H1 (cell line): ENCODE results near the gene BTBD1. TPM values are rescaled to one million over a fixed set of nuclear protein-coding genes. Genes with fewer than 3 reads are reported as not detected.
"Not testable (repeated sequence)": the region's sequence is repeated elsewhere in the genome, so short reads cannot be mapped to it uniquely, and the experiment has no call there.

Experiments used
- CTCF ChIA-PET: fragments of 300-600 bp; sonication (Branson Sonifier 250); formaldehyde crosslinking; loops from one replicate; lab custom pipeline; 2021; ENCODE audit not compliant: partially characterized antibody; lab: Charles Lee
- POLR2A ChIA-PET: fragments of 300-600 bp; sonication (Branson Sonifier 250); formaldehyde crosslinking; loops from one replicate; lab custom pipeline; 2021; ENCODE audit warnings: inconsistent platforms; ENCODE audit not compliant: partially characterized antibody; lab: Charles Lee
- DNase-seq, 2 experiments: peaks; one replicate each; pipeline versions ENCODE4 v3.0.0 to v3.0.0-alpha.2; 2010 to 2022; ENCODE audit warnings: low spot score in 2 of 2, low read depth in 1 of 2, mixed read lengths in 1 of 2
- FAIRE-seq: peaks from 2 replicates; lab custom pipeline; 2011; peaks lifted over from hg19 to GRCh38; lab: Jason Lieb, UNC
- H2AFZ ChIP-seq: 2 replicates; pipeline ENCODE4 v1.8.1; 2012; ENCODE audit warnings: low read length, inconsistent platforms
- H2AK5ac ChIP-seq: 2 replicates; pipeline ENCODE4 v1.6.1; 2013; ENCODE audit warnings: low read depth, low read length
- H2BK120ac ChIP-seq: replicated peaks from 2 replicates; pipeline ENCODE3; 2013; ENCODE audit warnings: low read depth, low read length, inconsistent platforms
- H2BK12ac ChIP-seq: 2 replicates; pipeline ENCODE4 v1.6.1; 2013; ENCODE audit warnings: low read depth, low read length
- H2BK15ac ChIP-seq: 2 replicates; pipeline ENCODE4 v1.6.1; 2013; ENCODE audit warnings: low read length
- H2BK20ac ChIP-seq: 2 replicates; pipeline ENCODE4 v1.6.1; 2013; ENCODE audit warnings: low read length
- H2BK5ac ChIP-seq: 2 replicates; pipeline ENCODE4 v1.6.1; 2013; ENCODE audit warnings: low read depth, low read length
- H3K14ac ChIP-seq: 2 replicates; pipeline ENCODE4 v1.6.1; 2013; ENCODE audit warnings: inconsistent platforms; ENCODE audit not compliant: insufficient read length
- H3K18ac ChIP-seq: 2 replicates; pipeline ENCODE4 v1.6.1; 2013; ENCODE audit warnings: low read length; ENCODE audit errors: extremely low read depth
- H3K23ac ChIP-seq: 2 replicates; pipeline ENCODE4 v1.6.1; 2013; ENCODE audit warnings: inconsistent platforms; ENCODE audit not compliant: insufficient read length
- H3K23me2 ChIP-seq: 2 replicates; pipeline ENCODE4 v1.6.1; 2013; ENCODE audit warnings: low read depth, low read length
- H3K27ac ChIP-seq: 2 replicates; pipeline ENCODE4 v1.6.1; 2011; ENCODE audit warnings: low read depth, low read length, inconsistent platforms
- H3K27me3 ChIP-seq, 4 experiments: replicated peaks in 1 of 4; 1 replicate in 1 of 4; 2 replicates in 3 of 4; pipeline versions ENCODE4 v1.6.1 to v1.8.1; 2011 to 2013; ENCODE audit warnings: low read length in 3 of 4, mild to moderate bottlenecking in 3 of 4, inconsistent platforms in 2 of 4, mixed read lengths in 2 of 4, moderate library complexity in 1 of 4; ENCODE audit not compliant: control insufficient read depth in 3 of 4, insufficient read depth in 3 of 4; ENCODE audit errors: extremely low read depth in 1 of 4
- H3K36me3 ChIP-seq, 4 experiments: 2 replicates each; pipeline versions ENCODE4 v1.6.1 to v1.8.1; 2011 to 2013; ENCODE audit warnings: mild to moderate bottlenecking in 4 of 4, low read length in 3 of 4, moderate library complexity in 2 of 4, control low read depth in 1 of 4, inconsistent platforms in 1 of 4; ENCODE audit not compliant: insufficient read depth in 4 of 4, control insufficient read depth in 2 of 4
- H3K4ac ChIP-seq: replicated peaks from 2 replicates; pipeline ENCODE3; 2013; ENCODE audit warnings: low read length, low read depth, mixed read lengths, inconsistent platforms; ENCODE audit not compliant: insufficient read length
- H3K4me1 ChIP-seq, 4 experiments: replicated peaks in 1 of 4; 1 replicate in 1 of 4; 2 replicates in 3 of 4; pipeline versions ENCODE4 v1.6.1 to v1.8.1; 2011 to 2013; ENCODE audit warnings: low read length in 3 of 4, inconsistent platforms in 2 of 4, mixed read lengths in 1 of 4; ENCODE audit not compliant: insufficient read depth in 4 of 4, control insufficient read depth in 3 of 4
- H3K4me2 ChIP-seq, 2 experiments: 2 replicates each; pipeline versions ENCODE4 v1.6.1 to v1.8.1; 2011 to 2013; ENCODE audit warnings: low read depth in 2 of 2, low read length in 2 of 2, control low read depth in 1 of 2, inconsistent platforms in 1 of 2, mild to moderate bottlenecking in 1 of 2; ENCODE audit not compliant: insufficient read depth in 1 of 2
- H3K4me3 ChIP-seq, 4 experiments: fragments of 200-600, 300-600 bp in 1 of 4; sonication (generic), shearing (Covaris generic), sonication (Bioruptor Twin) in 1 of 4; 2 replicates each; pipeline versions ENCODE4 v1.5.1 to v1.8.1; 2011 to 2016; ENCODE audit warnings: low read length in 4 of 4, low read depth in 3 of 4, control low read depth in 2 of 4, inconsistent platforms in 2 of 4, mild to moderate bottlenecking in 2 of 4, mixed read lengths in 1 of 4, moderate library complexity in 1 of 4; ENCODE audit not compliant: insufficient read depth in 2 of 4; ENCODE audit errors: extremely low read depth in 1 of 4
- H3K56ac ChIP-seq: replicated peaks from 2 replicates; pipeline ENCODE3; 2013; ENCODE audit warnings: low read depth, mild to moderate bottlenecking, mixed read lengths, low read length, inconsistent platforms; ENCODE audit not compliant: insufficient read length
- H3K79me1 ChIP-seq: 2 replicates; pipeline ENCODE4 v1.6.1; 2013; ENCODE audit warnings: low read depth, low read length, control low read depth
- H3K79me2 ChIP-seq, 2 experiments: 2 replicates each; pipeline versions ENCODE4 v1.6.1 to v1.8.1; 2012 to 2013; ENCODE audit warnings: low read length in 2 of 2, mild to moderate bottlenecking in 2 of 2, inconsistent platforms in 1 of 2; ENCODE audit not compliant: insufficient read depth in 2 of 2, control insufficient read depth in 1 of 2
- H3K9ac ChIP-seq, 4 experiments: replicated peaks in 1 of 4; 1 replicate in 1 of 4; 2 replicates in 3 of 4; pipeline versions ENCODE4 v1.6.1 to v1.8.1; 2011 to 2013; ENCODE audit warnings: low read depth in 3 of 4, low read length in 3 of 4, control low read depth in 2 of 4, mild to moderate bottlenecking in 2 of 4, moderate library complexity in 2 of 4, inconsistent platforms in 1 of 4; ENCODE audit errors: extremely low read depth in 1 of 4
- H3K9me3 ChIP-seq, 2 experiments: 2 replicates each; pipeline versions ENCODE4 v1.6.1 to v1.8.1; 2012 to 2013; ENCODE audit warnings: mild to moderate bottlenecking in 2 of 2, moderate library complexity in 2 of 2, control low read depth in 1 of 2, inconsistent platforms in 1 of 2, low read depth in 1 of 2, low read length in 1 of 2, mixed read lengths in 1 of 2; ENCODE audit not compliant: insufficient read depth in 2 of 2
- H4K20me1 ChIP-seq, 2 experiments: replicated peaks in 1 of 2; 2 replicates each; pipeline versions ENCODE3 to v1.8.1; 2011 to 2013; ENCODE audit warnings: inconsistent platforms in 2 of 2, low read length in 2 of 2, mild to moderate bottlenecking in 1 of 2; ENCODE audit not compliant: insufficient read depth in 2 of 2, control insufficient read depth in 1 of 2
- H4K5ac ChIP-seq: 2 replicates; pipeline ENCODE4 v1.6.1; 2013; ENCODE audit warnings: low read length, low read depth, mixed read lengths, inconsistent platforms; ENCODE audit not compliant: insufficient read length
- H4K8ac ChIP-seq: 2 replicates; pipeline ENCODE4 v1.8.0; 2013; ENCODE audit warnings: mild to moderate bottlenecking, moderate library complexity, low read length, inconsistent platforms; ENCODE audit not compliant: insufficient read depth; ENCODE audit errors: extremely low read depth
- H4K91ac ChIP-seq: replicated peaks from 2 replicates; pipeline ENCODE3; 2013; ENCODE audit warnings: low read length, mixed read lengths, inconsistent platforms; ENCODE audit not compliant: insufficient read length
- WGBS, 2 experiments: shearing (Covaris generic) in 1 of 2; methylation state at CpG; one replicate each; pipeline versions ENCODE4 v1.1.6 to v1.1.7; 2013 to 2015; ENCODE audit warnings: low lambda C conversion rate in 2 of 2, mixed read lengths in 2 of 2, inconsistent platforms in 1 of 2, low coverage in 1 of 2, missing lambda C conversion rate in 1 of 2; ENCODE audit not compliant: insufficient replicate concordance in 2 of 2, insufficient coverage in 1 of 2, insufficient read length in 1 of 2; ENCODE audit errors: extremely low coverage in 1 of 2, missing lambda C conversion rate in 1 of 2; 5-methylcytosine and 5-hydroxymethylcytosine counted together
- polyA plus RNA-seq, 7 experiments: library from polyadenylated mRNA; depleted of rRNA in 3 of 7; stranded (reverse) in 5 of 7; unstranded in 2 of 7; fragments of >200 nt in 5 of 7; fragments of 200-250 nt in 2 of 7; gene quantifications; 1 replicate in 5 of 7; 2 replicates in 1 of 7; 4 replicates in 1 of 7; pipeline versions ENCODE4 v1.2.1 to v1.2.3, GENCODE V29; 2011 to 2013; ENCODE audit warnings: missing spikeins in 2 of 7, mixed read lengths in 2 of 7
- total RNA-seq: library from RNA; stranded (reverse); fragmentation: NEBNext Ultra II Directional; extraction: Animal tissue kit (Norgen Biotek cat#: 25700); gene quantifications from 2 replicates; pipeline ENCODE4 v1.2.1, GENCODE V29; 2021

Gene BTBD1
- total and polyA plus RNA-seq, 2 of the 8 experiments (the other 6 are each of a cell fraction or from before 2014, with no cell fraction given), result 18.6 to 39.5 TPM

- H3K23ac ChIP-seq, H3K9me3 ChIP-seq, H4K20me1 ChIP-seq, H3K36me3 ChIP-seq, H4K5ac ChIP-seq, H3K56ac ChIP-seq, H3K79me2 ChIP-seq, H3K14ac ChIP-seq, FAIRE-seq, H2BK5ac ChIP-seq, H3K18ac ChIP-seq, H3K4ac ChIP-seq, H4K8ac ChIP-seq, H3K79me1 ChIP-seq, H3K4me1 ChIP-seq, H2AFZ ChIP-seq, H4K91ac ChIP-seq, H3K27ac ChIP-seq, H2BK120ac ChIP-seq, H3K9ac ChIP-seq, H3K27me3 ChIP-seq, H2AK5ac ChIP-seq, H2BK20ac ChIP-seq, H2BK12ac ChIP-seq, H3K4me3 ChIP-seq, H2BK15ac ChIP-seq, H3K23me2 ChIP-seq, H3K4me2 ChIP-seq: not testable (repeated sequence)
- peak in 1 of 2 experiments; percentile 33 for DNase-seq
- ChIA-PET CTCF (interaction anchor here (0.6 to 2.4 kb wide), 21 partner anchors 9 to 465 kb away, joined by 3 to 27 read pairs (median 4); partner anchors contain the start of genes AP3B2, C15orf40 and RAMAC), POLR2A (interaction anchor here (0.9 to 1.1 kb wide), 2 partner anchors 10 to 202 kb away, joined by 4 to 5 read pairs; no protein-coding TSS in a partner anchor)
- WGBS, 2 experiments, result 89% methylated on average over 3 of the region's 3 CpGs; no CpG with 5 or more reads in 1 of the 2 experiments
These were observed 66.4 kb downstream of the BTBD1 start for GRCh38 chr15:83000672-83001031.
